Measurements from ENCODE around the gene FLNB. TPM values are rescaled to one million over a fixed set of nuclear protein-coding genes. Genes with fewer than 3 reads are reported as not detected.

FLNB gene
- total and polyA plus RNA-seq, 2 of the 13 experiments (the other 11 are each of a cell fraction or from before 2014, with no cell fraction given) = 106 to 130 TPM

DNA sequence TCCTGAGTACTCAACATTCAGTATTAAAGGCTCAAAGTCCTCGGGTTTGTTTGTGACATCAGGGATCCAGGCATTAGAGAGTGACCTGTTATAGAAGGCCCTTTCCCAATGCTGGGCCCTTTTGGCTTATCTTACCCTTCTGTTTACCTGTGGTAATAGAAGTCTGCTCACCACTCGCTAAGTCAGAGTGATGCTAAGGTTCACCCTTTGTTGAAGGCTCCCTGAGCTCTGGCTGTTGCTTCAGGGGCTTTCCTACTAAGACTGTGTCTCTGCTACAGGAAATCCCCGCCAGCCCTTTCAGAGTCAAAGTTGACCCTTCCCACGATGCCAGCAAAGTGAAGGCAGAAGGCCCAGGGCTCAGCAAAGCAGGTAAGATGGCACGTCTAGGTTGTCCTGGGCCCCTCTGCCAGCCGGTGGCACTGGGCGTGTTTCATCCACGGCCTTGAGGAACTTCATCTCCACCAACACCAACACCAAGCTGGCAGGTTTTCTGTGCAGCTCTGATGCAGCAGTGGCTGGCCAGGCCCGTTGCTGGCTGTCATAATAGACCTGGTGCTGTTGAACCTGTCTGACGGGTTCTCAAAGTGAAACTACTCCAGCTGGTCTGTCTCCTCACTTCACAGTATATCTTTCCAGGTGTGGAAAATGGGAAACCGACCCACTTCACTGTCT lies 103.4 kb downstream of the FLNB start (continued):
- TF ChIP-seq MAFG (CRISPR knock-in tag; IDR thresholded peaks at IDR 0.05) (no peak), FOXA1 (IDR thresholded peaks at IDR 0.05) (no peak), FOXA1 (CRISPR knock-in tag; IDR thresholded peaks at IDR 0.05) (0 out of 2 replicates have a peak, but pooled peaks have one; percentile 53), MED1 (CRISPR knock-in tag; IDR thresholded peaks at IDR 0.05) (0 out of 2 replicates have a peak, but pooled peaks have one; percentile 3), TARDBP (CRISPR knock-in tag; IDR thresholded peaks at IDR 0.05) (no peak; the same call in 1 of the 2 replicates), ZSCAN20 (CRISPR knock-in tag; IDR thresholded peaks at IDR 0.05; ENCODE audit: borderline replicate concordance) (no peak), ZEB1 (IDR thresholded peaks at IDR 0.05; ENCODE audit: insufficient replicate concordance, low read depth) (peak; percentile 50), REXO4 (CRISPR knock-in tag; IDR thresholded peaks at IDR 0.05; ENCODE audit: borderline replicate concordance) (no peak), ZNF496 (CRISPR knock-in tag; IDR thresholded peaks at IDR 0.05; ENCODE audit: insufficient replicate concordance) (no peak), EZH2 (conservative IDR thresholded peaks at IDR 0.05; ENCODE audit: low read depth, low read length) (no peak), BCL6 (CRISPR knock-in tag; IDR thresholded peaks at IDR 0.05) (peak; percentile 49), FOXA3 (CRISPR knock-in tag; IDR thresholded peaks at IDR 0.05) (peak; percentile 47), NR2F6 (IDR thresholded peaks at IDR 0.05) (peak; percentile 31; the same call in 1 of the 2 replicates), NR2F6 (CRISPR knock-in tag; IDR thresholded peaks at IDR 0.05) (0 out of 2 replicates have a peak, but pooled peaks have one; percentile 25), BHLHE40 (IDR thresholded peaks at IDR 0.05; ENCODE audit: low read length) (no peak), ZSCAN31 (CRISPR knock-in tag; IDR thresholded peaks at IDR 0.05; ENCODE audit: low read depth) (no peak), RARA (CRISPR knock-in tag; IDR thresholded peaks at IDR 0.05) (0 out of 2 replicates have a peak, but pooled peaks have one; percentile 22), SAP130 (CRISPR knock-in tag; IDR thresholded peaks at IDR 0.05; ENCODE audit: low read depth) (peak; percentile 19; the same call in 1 of the 2 replicates), NCOR1 (IDR thresholded peaks at IDR 0.05; ENCODE audit: borderline replicate concordance, low read length) (no peak), ZNF564 (CRISPR knock-in tag; IDR thresholded peaks at IDR 0.05) (no peak)
- TF ChIP-seq, protein P1, sequence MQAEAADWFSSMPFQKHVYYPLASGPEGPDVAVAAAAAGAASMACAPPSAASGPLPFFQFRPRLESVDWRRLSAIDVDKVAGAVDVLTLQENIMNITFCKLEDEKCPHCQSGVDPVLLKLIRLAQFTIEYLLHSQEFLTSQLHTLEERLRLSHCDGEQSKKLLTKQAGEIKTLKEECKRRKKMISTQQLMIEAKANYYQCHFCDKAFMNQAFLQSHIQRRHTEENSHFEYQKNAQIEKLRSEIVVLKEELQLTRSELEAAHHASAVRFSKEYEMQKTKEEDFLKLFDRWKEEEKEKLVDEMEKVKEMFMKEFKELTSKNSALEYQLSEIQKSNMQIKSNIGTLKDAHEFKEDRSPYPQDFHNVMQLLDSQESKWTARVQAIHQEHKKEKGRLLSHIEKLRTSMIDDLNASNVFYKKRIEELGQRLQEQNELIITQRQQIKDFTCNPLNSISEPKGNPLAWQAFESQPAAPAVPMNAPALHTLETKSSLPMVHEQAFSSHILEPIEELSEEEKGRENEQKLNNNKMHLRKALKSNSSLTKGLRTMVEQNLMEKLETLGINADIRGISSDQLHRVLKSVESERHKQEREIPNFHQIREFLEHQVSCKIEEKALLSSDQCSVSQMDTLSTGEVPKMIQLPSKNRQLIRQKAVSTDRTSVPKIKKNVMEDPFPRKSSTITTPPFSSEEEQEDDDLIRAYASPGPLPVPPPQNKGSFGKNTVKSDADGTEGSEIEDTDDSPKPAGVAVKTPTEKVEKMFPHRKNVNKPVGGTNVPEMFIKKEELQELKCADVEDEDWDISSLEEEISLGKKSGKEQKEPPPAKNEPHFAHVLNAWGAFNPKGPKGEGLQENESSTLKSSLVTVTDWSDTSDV (CRISPR knock-in tag; IDR thresholded peaks at IDR 0.05) = no peak
- TF ChIP-seq, protein P2, sequence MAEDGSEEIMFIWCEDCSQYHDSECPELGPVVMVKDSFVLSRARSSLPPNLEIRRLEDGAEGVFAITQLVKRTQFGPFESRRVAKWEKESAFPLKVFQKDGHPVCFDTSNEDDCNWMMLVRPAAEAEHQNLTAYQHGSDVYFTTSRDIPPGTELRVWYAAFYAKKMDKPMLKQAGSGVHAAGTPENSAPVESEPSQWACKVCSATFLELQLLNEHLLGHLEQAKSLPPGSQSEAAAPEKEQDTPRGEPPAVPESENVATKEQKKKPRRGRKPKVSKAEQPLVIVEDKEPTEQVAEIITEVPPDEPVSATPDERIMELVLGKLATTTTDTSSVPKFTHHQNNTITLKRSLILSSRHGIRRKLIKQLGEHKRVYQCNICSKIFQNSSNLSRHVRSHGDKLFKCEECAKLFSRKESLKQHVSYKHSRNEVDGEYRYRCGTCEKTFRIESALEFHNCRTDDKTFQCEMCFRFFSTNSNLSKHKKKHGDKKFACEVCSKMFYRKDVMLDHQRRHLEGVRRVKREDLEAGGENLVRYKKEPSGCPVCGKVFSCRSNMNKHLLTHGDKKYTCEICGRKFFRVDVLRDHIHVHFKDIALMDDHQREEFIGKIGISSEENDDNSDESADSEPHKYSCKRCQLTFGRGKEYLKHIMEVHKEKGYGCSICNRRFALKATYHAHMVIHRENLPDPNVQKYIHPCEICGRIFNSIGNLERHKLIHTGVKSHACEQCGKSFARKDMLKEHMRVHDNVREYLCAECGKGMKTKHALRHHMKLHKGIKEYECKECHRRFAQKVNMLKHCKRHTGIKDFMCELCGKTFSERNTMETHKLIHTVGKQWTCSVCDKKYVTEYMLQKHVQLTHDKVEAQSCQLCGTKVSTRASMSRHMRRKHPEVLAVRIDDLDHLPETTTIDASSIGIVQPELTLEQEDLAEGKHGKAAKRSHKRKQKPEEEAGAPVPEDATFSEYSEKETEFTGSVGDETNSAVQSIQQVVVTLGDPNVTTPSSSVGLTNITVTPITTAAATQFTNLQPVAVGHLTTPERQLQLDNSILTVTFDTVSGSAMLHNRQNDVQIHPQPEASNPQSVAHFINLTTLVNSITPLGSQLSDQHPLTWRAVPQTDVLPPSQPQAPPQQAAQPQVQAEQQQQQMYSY (CRISPR knock-in tag; IDR thresholded peaks at IDR 0.05) = no peak
- TF ChIP-seq, protein P3, sequence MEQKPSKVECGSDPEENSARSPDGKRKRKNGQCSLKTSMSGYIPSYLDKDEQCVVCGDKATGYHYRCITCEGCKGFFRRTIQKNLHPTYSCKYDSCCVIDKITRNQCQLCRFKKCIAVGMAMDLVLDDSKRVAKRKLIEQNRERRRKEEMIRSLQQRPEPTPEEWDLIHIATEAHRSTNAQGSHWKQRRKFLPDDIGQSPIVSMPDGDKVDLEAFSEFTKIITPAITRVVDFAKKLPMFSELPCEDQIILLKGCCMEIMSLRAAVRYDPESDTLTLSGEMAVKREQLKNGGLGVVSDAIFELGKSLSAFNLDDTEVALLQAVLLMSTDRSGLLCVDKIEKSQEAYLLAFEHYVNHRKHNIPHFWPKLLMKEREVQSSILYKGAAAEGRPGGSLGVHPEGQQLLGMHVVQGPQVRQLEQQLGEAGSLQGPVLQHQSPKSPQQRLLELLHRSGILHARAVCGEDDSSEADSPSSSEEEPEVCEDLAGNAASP (CRISPR knock-in tag; IDR thresholded peaks at IDR 0.05; ENCODE audit: borderline replicate concordance) = no peak
- TF ChIP-seq, protein P4, sequence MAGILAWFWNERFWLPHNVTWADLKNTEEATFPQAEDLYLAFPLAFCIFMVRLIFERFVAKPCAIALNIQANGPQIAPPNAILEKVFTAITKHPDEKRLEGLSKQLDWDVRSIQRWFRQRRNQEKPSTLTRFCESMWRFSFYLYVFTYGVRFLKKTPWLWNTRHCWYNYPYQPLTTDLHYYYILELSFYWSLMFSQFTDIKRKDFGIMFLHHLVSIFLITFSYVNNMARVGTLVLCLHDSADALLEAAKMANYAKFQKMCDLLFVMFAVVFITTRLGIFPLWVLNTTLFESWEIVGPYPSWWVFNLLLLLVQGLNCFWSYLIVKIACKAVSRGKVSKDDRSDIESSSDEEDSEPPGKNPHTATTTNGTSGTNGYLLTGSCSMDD (CRISPR knock-in tag; IDR thresholded peaks at IDR 0.05) = no peak
